ES-I3 (cell line): ENCODE data around the gene EPHB3.

Experiments used
- H3K36me3 ChIP-seq: 2 replicates; pipeline ENCODE4 v1.6.1; 2013; ENCODE audit warnings: mild to moderate bottlenecking, low read length, control low read depth, moderate library complexity; ENCODE audit not compliant: insufficient read depth
- H3K4me1 ChIP-seq: 2 replicates; pipeline ENCODE4 v1.6.1; 2013; ENCODE audit warnings: mild to moderate bottlenecking, control low read depth, low read length; ENCODE audit not compliant: insufficient read depth
- H3K9ac ChIP-seq: 2 replicates; pipeline ENCODE4 v1.6.1; 2013; ENCODE audit warnings: low read depth, mild to moderate bottlenecking, low read length, moderate library complexity
- H3K9me3 ChIP-seq: 2 replicates; pipeline ENCODE4 v1.6.1; 2013; ENCODE audit warnings: mild to moderate bottlenecking, low read length, moderate library complexity; ENCODE audit not compliant: control insufficient read depth, insufficient read depth

EPHB3 gene

GRCh38 chr3:184561061-184561912 lies at the start of gene EPHB3:
Gene EPHB3 (plus strand): TSS chr3:184561785. CDS start chr3:184562236, 451 bp downstream.
- H3K9ac ChIP-seq, result peak within 1 kb of the TSS; percentile 44; the same call in 1 of the 2 replicates
- no peaks in the 10 kb centered on the region; the same call in 1 of the 2 replicates for H3K9me3 ChIP-seq
- H3K36me3 ChIP-seq, result no peaks in the 10 kb centered on the region
- H3K4me1 ChIP-seq, result peaks cover 32% of the 10 kb centered on the region

- H3K9ac ChIP-seq, result no peak overlapping the region
- H3K4me1 ChIP-seq, result peaks cover 5% of the 10 kb centered on the region; the same call in 1 of the 2 replicates
- no peaks in the 10 kb centered on the region; the same call in 1 of the 2 replicates for H3K9me3 ChIP-seq
- H3K36me3 ChIP-seq, result no peaks in the 10 kb centered on the region
Measured at GRCh38 chr3:184512621-184513020, 49.0 kb upstream of the EPHB3 start.

GRCh38 chr3:184513276-184514170 lies 48.1 kb upstream of the EPHB3 start:
- Histone ChIP-seq H3K36me3 (no peaks in the 10 kb centered on the region), H3K9me3 (no peaks in the 10 kb centered on the region; the same call in 1 of the 2 replicates), H3K4me1 (peaks cover 5% of the 10 kb centered on the region; the same call in 1 of the 2 replicates), H3K9ac (peak overlapping the region; percentile 50)

- Histone ChIP-seq H3K9me3 (no peaks in the 10 kb centered on the region; the same call in 1 of the 2 replicates), H3K36me3 (no peaks in the 10 kb centered on the region), H3K4me1 (peaks cover 5% of the 10 kb centered on the region; the same call in 1 of the 2 replicates), H3K9ac (peak overlapping the region; percentile 50)
Measured at GRCh38 chr3:184514171-184514490, 47.5 kb upstream of the EPHB3 start.

GRCh38 chr3:184523825-184524615 lies 37.6 kb upstream of the EPHB3 start:
- no peaks in the 10 kb centered on the region for H3K36me3 ChIP-seq
- H3K9me3 ChIP-seq, result no peaks in the 10 kb centered on the region
- H3K4me1 ChIP-seq, result peaks cover 9% of the 10 kb centered on the region; the same call in 1 of the 2 replicates
- H3K9ac ChIP-seq, result no peak overlapping the region

- H3K9ac ChIP-seq, result peak overlapping the region; percentile 90
- H3K36me3 ChIP-seq, result no peaks in the 10 kb centered on the region
- no peaks in the 10 kb centered on the region for H3K9me3 ChIP-seq
- peaks cover 9% of the 10 kb centered on the region; the same call in 1 of the 2 replicates for H3K4me1 ChIP-seq
Measured at GRCh38 chr3:184524981-184525336, 36.6 kb upstream of the EPHB3 start.

- H3K9ac ChIP-seq, result peak overlapping the region; percentile 90
- peaks cover 9% of the 10 kb centered on the region; the same call in 1 of the 2 replicates for H3K4me1 ChIP-seq
- no peaks in the 10 kb centered on the region for H3K36me3 ChIP-seq
- no peaks in the 10 kb centered on the region for H3K9me3 ChIP-seq
Measured at GRCh38 chr3:184525337-184526087, 36.1 kb upstream of the EPHB3 start.

GRCh38 chr3:184526088-184526433 lies 35.5 kb upstream of the EPHB3 start:
- Histone ChIP-seq H3K9me3 (no peaks in the 10 kb centered on the region), H3K36me3 (no peaks in the 10 kb centered on the region), H3K4me1 (peaks cover 9% of the 10 kb centered on the region; the same call in 1 of the 2 replicates), H3K9ac (peak overlapping the region; percentile 90)

- no peak overlapping the region for H3K9ac ChIP-seq
- no peaks in the 10 kb centered on the region for H3K36me3 ChIP-seq
- no peaks in the 10 kb centered on the region for H3K9me3 ChIP-seq
- H3K4me1 ChIP-seq, result no peaks in the 10 kb centered on the region
Measured at GRCh38 chr3:184531626-184532280, 29.8 kb upstream of the EPHB3 start.

GRCh38 chr3:184532940-184533732 lies 28.4 kb upstream of the EPHB3 start:
- no peaks in the 10 kb centered on the region for H3K9me3 ChIP-seq
- H3K36me3 ChIP-seq, result no peaks in the 10 kb centered on the region
- H3K4me1 ChIP-seq, result no peaks in the 10 kb centered on the region
- no peak overlapping the region for H3K9ac ChIP-seq

GRCh38 chr3:184537885-184538665 lies 23.5 kb upstream of the EPHB3 start:
- no peak overlapping the region for H3K9ac ChIP-seq
- H3K36me3 ChIP-seq, result no peaks in the 10 kb centered on the region
- no peaks in the 10 kb centered on the region for H3K9me3 ChIP-seq
- H3K4me1 ChIP-seq, result no peaks in the 10 kb centered on the region
